Endometrial microvascular endothelial cells (primary cell): ENCODE data around the gene NFKB2. TPM values are rescaled to one million over a fixed set of nuclear protein-coding genes. Genes with fewer than 3 reads are reported as not detected.

Experiments
- in situ Hi-C: cut with HindIII; loops from 2 replicates; pipeline ENCODE4 v1.10.0; 2017; ENCODE audit warnings: low sequenced_read_pairs, low pct_unique_long_range_greater_than_20kb; ENCODE audit errors: inconsistent ontology term
- total RNA-seq: library from RNA; depleted of rRNA; stranded (reverse); fragments of >200 nt; gene quantifications from one replicate; pipeline ENCODE4 v1.2.3, GENCODE V29; 2015; ENCODE audit errors: inconsistent ontology term

Gene NFKB2
- total RNA-seq, 1 donor from 2014 or later, result 33.1 TPM

DNA sequence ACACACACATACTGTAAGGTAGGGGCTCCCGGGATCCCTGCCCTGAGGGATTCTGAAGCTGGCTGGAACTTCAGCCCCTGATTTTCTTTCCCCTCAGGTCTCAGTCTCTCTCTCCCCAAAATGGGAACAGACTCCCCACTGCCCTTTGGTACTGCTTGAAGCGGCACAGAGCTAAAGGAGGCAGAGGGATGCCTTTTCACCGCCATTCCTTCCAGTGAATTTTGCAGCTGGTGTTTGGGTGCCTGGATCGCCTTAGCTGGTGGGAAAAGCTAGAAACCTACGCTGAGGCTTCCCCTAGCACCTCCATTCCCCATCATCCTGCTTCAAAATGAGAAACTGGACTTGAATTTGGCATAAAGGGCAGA lies 39.6 kb downstream of the NFKB2 start:
- in situ Hi-C loops, result no loop called here

GRCh38 chr10:102435529-102436233 lies 40.2 kb downstream of the NFKB2 start:
- in situ Hi-C loops, result no loop called here

GRCh38 chr10:102436312-102436711 lies 40.8 kb downstream of the NFKB2 start:
- in situ Hi-C loops, result no loop called here

DNA sequence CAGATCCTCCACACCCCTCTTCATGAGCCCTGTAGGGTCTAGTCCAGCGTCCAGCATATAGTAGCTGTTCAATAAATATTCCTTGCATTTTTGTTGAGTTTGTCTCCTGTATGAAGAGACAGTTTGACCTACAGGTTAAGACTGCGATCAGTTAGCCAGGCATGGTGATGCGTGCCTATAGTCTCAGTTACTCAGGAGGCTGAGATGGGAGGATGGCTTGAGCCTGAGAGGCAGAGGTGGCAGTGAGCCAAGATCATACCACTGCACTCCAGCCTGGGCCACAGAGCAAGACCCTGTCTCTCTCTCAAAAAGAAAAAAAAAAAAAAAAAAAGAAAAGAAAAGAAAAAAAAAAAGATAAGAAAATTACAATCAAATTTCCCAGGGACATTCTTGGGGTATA lies 42.0 kb downstream of the NFKB2 start:
- in situ Hi-C loops, result no loop called here

DNA sequence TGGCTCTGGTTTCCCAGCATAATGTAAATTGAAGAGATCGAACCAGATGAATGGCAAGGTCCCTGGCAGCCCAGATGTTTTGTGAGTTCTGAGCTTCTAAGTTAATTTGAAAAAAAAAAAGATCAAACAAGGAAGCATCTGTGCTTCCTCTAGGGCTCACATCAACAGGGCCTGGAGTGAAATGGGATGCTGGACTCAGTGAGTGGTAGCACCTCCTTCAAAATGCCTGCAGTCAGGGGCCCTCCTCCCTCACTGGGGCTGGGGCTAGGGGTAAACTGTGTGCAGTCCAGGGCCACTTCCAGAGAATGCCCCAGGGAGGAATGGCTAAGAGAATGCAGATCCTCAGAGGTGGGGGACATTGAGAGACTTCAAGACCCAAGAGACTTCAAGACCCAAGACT lies 42.9 kb downstream of the NFKB2 start:
- in situ Hi-C loops, result no loop called here

DNA sequence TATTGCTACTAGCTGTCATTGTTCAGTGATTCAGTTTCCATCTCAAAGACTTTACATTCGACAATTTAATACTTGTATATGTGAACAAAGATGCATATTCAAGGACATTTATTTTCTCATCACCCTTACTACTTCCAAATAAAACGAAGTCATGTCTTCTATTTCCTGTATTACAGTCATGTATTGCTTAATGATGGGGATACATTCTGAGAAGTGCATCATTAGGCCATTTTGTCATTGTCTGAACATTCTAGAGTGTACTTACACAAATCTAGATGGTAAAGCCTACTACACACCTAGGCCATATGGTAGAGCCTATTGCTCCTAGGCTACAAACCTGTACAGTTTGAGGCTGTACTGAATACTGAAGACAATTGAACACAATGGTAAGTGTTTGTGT lies 49.3 kb downstream of the NFKB2 start:
- in situ Hi-C loops, result no loop called here

DNA sequence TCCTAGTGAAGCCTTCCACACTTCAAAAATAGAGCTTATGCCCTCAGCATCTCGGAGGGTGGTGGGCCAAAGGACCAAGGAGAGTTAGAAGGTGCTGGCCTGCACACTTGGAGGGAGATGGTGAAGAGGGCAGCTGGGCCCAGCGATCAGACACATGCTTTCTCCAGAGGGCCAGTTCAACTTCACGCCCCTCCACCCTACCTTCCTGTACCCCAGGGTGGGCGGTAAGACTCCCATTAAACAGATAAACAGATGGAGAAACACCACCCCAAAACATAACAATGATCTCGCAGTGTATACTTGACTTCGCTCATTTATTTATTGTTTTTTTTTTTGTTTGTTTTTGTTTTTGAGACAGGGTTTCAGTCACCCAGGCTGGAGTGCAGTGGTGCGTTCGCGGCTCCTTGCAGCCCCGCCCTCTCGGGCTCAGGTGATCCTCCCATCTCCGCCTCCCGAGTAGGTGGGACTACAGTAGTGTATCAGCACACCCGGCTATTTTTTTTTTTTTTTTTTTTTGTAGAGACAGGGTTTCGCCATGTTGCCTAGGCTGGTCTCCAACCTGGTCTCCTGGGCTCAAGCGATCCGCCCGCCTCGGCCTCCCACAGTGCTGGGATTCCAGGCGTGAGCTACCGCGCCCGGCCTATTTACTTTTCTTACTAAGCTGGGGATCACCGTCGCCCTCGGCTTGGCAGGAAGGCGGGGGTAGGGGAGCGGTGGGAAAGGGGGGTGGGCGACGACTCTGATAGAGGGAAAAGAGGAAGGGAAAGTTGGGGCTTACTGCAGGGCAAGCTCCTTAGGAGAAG lies 54.0 kb downstream of the NFKB2 start:
- in situ Hi-C loops, result no loop called here

- in situ Hi-C loops, result no loop called here
Measured at GRCh38 chr10:102450124-102450373, 54.5 kb downstream of the NFKB2 start.

DNA sequence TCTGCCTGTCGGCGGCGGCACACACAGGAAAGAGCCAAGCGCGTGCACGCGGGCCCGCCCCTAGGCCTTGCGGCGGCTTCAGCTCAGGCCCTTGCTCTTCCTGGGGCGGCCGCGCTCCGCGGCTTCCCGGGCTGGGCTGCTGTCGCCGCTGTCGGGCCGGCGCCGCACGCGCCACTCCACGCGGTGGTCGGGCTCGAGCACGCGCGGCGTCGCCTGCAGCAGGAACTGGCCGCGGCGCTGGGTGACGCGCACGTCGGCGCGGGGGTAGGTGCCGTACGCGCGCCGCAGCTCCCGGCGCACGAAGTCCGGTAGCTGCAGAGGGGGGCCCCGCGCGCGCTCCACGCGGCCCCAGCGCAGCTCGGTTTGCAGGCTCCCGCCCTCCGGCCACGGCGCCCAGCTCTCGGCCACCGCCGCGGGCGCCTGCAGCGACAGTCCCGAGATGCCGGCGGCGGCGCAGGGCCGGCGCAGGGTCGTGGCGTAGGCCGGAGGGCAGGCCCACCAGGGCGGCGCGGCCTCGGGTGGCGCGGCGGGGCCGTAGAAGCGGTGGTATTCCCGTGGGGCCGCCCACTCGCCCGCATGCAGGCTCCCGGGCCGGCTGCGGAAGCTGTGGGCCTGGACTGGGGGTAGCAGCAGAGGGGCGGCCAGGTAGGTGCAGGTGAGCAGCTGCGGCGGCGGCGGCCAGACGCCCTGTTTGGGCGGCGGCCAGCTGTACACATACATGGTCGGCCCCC lies 55.0 kb downstream of the NFKB2 start:
- in situ Hi-C loops, result no loop called here

- in situ Hi-C loops, result no loop called here
Measured at GRCh38 chr10:102451105-102451969, 55.8 kb downstream of the NFKB2 start, which contains the start of gene C10orf95. Gene C10orf95, minus strand, starts transcription at chr10:102451543. Its CDS starts 450 bp downstream, at chr10:102451093.

Other genes starting within 250 kb of the NFKB2 start
- gene NOLC1, start 243.3 kb upstream of the NFKB2 start, total RNA-seq, result 82.0 TPM
- gene ELOVL3, start 169.4 kb upstream of the NFKB2 start, total RNA-seq, result not detected
- gene PITX3, start 154.2 kb upstream of the NFKB2 start, total RNA-seq, result not detected
- gene GBF1, start 150.2 kb upstream of the NFKB2 start, total RNA-seq, result 47.4 TPM
- not detected for gene PSD, start 23.1 kb downstream of the NFKB2 start, total RNA-seq
- gene FBXL15, start 25.1 kb downstream of the NFKB2 start, total RNA-seq, result 6.8 TPM
- 82.7 TPM for gene CUEDC2, start 36.9 kb downstream of the NFKB2 start, total RNA-seq
- gene C10orf95, start 55.8 kb downstream of the NFKB2 start, total RNA-seq, result not detected
- 209 TPM for gene ACTR1A, start 107.0 kb downstream of the NFKB2 start, total RNA-seq
- 7.6 TPM for gene SUFU, start 108.3 kb downstream of the NFKB2 start, total RNA-seq
- 161 TPM for gene TRIM8, start 248.8 kb downstream of the NFKB2 start, total RNA-seq